ENCODE results near the gene IL12RB1.
"Not testable (repeated sequence)": the region's sequence is repeated elsewhere in the genome, so short reads cannot be mapped to it uniquely, and the experiment has no call there.

IL12RB1 gene

DNA sequence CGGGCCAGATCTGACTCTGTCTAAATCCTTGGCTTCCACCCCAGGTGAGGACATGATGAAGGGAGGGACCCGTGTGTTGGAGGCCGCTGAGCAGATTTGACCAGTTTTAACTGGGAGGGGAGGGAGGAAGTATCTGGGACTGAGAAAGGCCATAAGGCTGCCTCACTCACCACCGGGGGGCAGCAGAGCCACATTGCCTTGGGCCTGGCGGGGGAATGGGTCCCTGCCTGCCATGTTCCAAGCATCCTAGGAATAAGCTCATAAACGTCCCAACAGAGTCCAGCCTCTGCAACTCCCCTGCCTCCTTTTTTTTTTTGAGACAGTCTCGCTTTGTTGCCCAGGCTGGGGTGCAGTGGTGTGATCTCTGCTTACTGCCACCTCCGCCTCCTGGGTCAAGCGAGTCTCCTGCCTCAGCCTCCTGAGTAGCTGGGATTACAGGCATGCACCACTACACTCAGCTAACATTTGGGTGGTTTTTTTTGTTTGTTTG is 26.3 kb upstream of the IL12RB1 start:
- DNase-seq (ENCODE audit: low read depth in 1 of 2, low spot score in 1 of 2), result peak; percentile 58 to 73

GRCh38 chr19:18110609-18111232 is 24.0 kb upstream of the IL12RB1 start:
- no peak for DNase-seq (ENCODE audit: low read depth in 1 of 2, low spot score in 1 of 2)

GRCh38 chr19:18109733-18110608 is 23.2 kb upstream of the IL12RB1 start:
- peak; percentile 11 to 42 for DNase-seq (ENCODE audit: low read depth in 1 of 2, low spot score in 1 of 2)

DNA sequence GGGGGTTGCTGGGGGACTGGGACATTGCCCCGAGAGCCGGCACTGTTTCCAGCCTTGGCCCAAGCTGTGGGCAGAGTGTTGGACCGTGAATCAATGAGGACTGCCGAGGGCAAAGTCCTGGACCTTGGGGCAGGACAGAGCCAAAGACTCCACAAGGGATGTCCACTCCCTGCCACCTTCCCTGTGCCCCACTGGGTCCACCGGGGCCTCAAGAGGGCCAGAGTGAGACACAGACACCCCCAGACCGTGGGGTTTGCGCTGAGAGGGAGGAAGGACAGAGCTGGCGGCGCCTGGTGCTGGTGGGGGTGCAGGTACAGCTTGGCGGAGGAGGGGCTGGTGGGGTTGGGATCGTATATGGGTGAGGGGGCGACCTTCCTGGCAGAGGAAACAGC is 22.6 kb upstream of the IL12RB1 start:
- no peak for DNase-seq (ENCODE audit: low read depth in 1 of 2, low spot score in 1 of 2)

DNA sequence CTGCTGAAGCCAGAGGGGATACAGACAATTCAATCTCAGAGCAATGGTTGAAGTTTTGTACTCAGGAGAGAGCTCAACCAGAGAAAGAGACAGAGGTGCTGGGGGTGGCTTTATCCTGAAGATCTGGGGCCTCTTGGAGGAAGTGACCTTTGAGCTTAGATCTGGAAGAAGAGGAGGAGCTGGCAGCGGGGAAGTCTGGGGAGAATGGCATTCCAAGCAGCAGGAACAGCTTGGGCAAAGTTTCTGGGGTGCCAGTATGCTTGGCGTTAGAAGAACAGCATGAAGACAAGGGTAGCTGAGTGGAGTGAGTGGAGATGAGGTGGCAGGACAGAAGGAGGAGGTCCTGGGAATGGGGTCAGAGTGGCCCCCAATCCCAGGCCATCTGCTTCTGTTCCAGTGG is 22.2 kb upstream of the IL12RB1 start:
- no peak for DNase-seq (ENCODE audit: low read depth in 1 of 2, low spot score in 1 of 2)

DNA sequence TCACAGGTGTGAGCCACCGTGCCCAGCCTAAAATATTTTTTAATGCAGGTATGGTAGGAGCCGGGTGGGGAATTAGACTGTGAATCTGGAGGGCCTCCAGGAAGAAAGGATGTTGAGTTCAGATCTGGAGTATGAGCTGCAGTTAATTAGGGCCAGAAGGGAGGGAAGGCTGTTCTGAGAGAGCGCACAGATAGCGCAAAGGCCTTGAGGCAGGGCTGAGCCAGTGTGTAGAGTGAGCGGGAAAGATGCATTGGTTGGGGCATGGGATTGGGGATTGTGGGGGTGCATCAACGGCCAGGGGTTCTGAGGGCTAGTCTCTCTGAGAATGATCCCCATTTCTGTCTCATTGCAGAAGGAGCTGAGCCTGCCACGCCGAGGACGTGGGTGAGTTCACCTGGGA is 20.5 kb upstream of the IL12RB1 start:
- no peak for DNase-seq (ENCODE audit: low read depth in 1 of 2, low spot score in 1 of 2)

- not testable (repeated sequence) for DNase-seq (ENCODE audit: low read depth in 1 of 2, low spot score in 1 of 2)
These were observed 18.5 kb upstream of the IL12RB1 start for GRCh38 chr19:18105259-18105658.

- no peak for DNase-seq (ENCODE audit: low read depth in 1 of 2, low spot score in 1 of 2)
These were observed 18.0 kb upstream of the IL12RB1 start for GRCh38 chr19:18104793-18105131.

GRCh38 chr19:18102916-18103542 is 16.3 kb upstream of the IL12RB1 start:
- DNase-seq (ENCODE audit: low read depth in 1 of 2, low spot score in 1 of 2), result no peak

DNA sequence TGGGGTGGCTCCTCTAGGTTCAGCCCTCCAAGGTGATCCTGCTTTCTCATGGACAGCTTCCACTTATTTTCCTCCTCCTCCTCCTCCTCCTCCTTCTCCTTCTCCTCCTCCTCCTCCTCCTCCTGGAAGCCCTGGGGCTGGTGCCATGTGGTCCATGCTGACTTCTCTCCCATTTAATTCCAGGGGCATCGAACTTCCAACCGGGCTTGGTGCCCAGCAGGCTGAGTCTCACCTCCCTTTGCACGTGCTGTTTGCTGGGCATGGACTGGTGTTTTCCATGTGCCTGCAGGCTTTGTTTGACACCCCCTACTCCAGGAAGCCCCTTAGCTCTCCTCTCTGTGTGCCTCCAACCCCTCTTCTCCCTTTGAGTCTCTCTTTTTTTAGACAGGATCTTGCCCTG is 14.5 kb upstream of the IL12RB1 start:
- no peak for DNase-seq (ENCODE audit: low read depth in 1 of 2, low spot score in 1 of 2)

GRCh38 chr19:18100710-18101109 is 14.0 kb upstream of the IL12RB1 start:
- DNase-seq (ENCODE audit: low read depth in 1 of 2, low spot score in 1 of 2), result no peak

GRCh38 chr19:18099623-18099995 is 12.9 kb upstream of the IL12RB1 start:
- no peak for DNase-seq (ENCODE audit: low read depth in 1 of 2, low spot score in 1 of 2)

DNA sequence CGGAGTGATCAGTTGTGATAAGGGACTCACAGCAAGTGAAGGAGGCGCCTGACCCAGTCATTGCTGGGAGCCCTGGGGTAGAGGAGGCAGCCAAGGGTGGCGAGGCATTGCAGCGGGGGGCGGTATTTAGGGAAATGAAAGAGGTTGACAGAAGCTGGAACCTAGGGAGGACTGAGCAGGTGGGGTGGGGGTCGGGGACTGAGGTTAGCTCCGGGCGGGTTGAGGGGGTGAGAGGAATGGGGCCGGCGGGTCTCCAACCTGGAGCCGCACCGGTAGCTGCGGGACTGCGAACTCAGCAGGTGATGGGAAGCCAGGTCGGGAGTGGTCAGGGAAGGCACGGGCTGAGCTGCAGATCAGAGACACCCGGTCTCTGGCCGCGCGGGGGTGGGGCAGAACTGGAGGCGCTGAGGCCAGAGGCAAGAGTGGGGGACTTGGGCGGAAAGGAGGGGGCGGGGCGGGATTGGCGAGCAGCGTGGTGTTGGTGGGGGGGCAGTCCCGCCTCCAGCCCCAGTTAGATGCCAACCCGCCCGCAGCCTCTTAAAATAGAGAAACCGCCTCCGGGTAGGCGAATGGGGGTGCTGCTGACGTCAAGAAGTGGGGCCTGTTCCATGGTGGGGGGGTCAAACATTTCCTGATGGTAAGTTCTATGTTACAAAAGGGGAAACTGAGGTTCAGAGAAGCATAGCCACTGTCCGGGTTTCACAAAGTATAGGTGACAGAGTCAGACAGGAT is 12.3 kb upstream of the IL12RB1 start:
- DNase-seq (ENCODE audit: low read depth in 1 of 2, low spot score in 1 of 2), result no peak

- no peak for DNase-seq (ENCODE audit: low read depth in 1 of 2, low spot score in 1 of 2)
These were observed 11.5 kb upstream of the IL12RB1 start for GRCh38 chr19:18097993-18098890.

GRCh38 chr19:18097217-18097992 is 10.7 kb upstream of the IL12RB1 start, which contains the start of gene MAST3:
Gene MAST3 (plus strand): TSS chr19:18097778. CDS start chr19:18097793, 15 bp downstream.
- DNase-seq (ENCODE audit: low read depth in 1 of 2, low spot score in 1 of 2), result peak; percentile 87 to 93

GRCh38 chr19:18096258-18096657 is 9.5 kb upstream of the IL12RB1 start:
- DNase-seq (ENCODE audit: low read depth in 1 of 2, low spot score in 1 of 2), result no peak

DNA sequence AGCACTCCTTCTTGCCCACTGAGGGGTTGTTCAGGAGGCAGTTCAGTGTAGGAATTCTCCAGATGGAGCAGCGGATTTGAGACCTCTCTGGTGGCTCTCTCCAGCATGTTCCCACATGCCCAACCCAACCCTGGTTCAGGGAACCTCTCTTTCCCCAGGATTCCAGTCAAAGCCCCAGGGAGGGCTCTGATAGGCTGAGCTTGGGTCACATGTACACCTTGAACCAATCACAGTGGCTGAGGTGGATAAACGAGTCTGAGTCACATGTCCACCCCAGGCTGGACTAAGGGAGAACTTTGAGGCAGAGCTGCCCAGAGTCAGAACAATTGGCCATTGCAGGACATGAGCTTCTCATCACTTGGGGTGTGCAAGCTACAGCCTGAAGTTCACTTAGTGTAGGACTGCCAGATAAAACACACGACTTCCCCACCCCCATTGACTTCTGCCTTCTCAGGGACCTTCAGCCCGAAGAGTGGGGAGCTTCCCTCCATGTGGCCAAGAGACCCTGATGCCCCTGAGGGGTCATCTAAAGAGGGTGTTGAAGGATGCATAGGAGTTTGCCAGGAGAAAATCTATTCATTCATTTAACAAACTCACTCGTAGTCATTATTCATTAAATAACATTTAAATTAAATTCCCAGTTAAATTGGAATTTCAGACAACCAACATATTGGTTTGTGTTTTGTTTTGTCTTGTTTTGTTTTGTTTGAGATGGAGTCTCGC is 6.9 kb upstream of the IL12RB1 start:
- no peak for DNase-seq (ENCODE audit: low read depth in 1 of 2, low spot score in 1 of 2)

- DNase-seq (ENCODE audit: low read depth in 1 of 2, low spot score in 1 of 2), result peak; percentile 62 to 63
These were observed 4.5 kb upstream of the IL12RB1 start for GRCh38 chr19:18091217-18091608.
